Stomach smooth muscle (tissue), 2 donors: ENCODE results near the gene CA9.

Source experiments
- H3K27ac ChIP-seq: one replicate; pipeline ENCODE4 v1.7.0; 2013; ENCODE audit warnings: mild to moderate bottlenecking, low read length, inconsistent platforms
- H3K27me3 ChIP-seq, 2 donors: one replicate each; pipeline ENCODE4 v1.7.0; 2013; ENCODE audit warnings: low read length in 2 of 2; ENCODE audit not compliant: insufficient read depth in 2 of 2, control insufficient read depth in 1 of 2
- H3K36me3 ChIP-seq, 2 donors: one replicate each; pipeline ENCODE4 v1.7.0; 2013; ENCODE audit warnings: low read length in 2 of 2; ENCODE audit not compliant: control insufficient read depth in 2 of 2, insufficient read depth in 2 of 2
- H3K4me1 ChIP-seq: one replicate; pipeline ENCODE4 v1.7.0; 2013; ENCODE audit warnings: low read length; ENCODE audit not compliant: control insufficient read depth, insufficient read depth
- H3K4me3 ChIP-seq, 2 donors: one replicate each; pipeline ENCODE4 v1.7.0; 2013; ENCODE audit warnings: low read length in 2 of 2
- H3K9ac ChIP-seq, 2 donors: one replicate each; pipeline ENCODE4 v1.7.0; 2013; ENCODE audit warnings: low read length in 2 of 2, mild to moderate bottlenecking in 1 of 2
- H3K9me3 ChIP-seq, 2 donors: one replicate each; pipeline ENCODE4 v1.7.0; 2013; ENCODE audit warnings: low read length in 2 of 2; ENCODE audit not compliant: control insufficient read depth in 2 of 2
- donor health status: healthy.
- donor health status: Pancreatic carcinoma.

Gene CA9

GRCh38 chr9:35706951-35707350 is 33.2 kb downstream of the CA9 start:
- peak overlapping the region; percentile 53 for H3K27ac ChIP-seq
- H3K9ac ChIP-seq: no peak overlapping the region
- H3K9me3 ChIP-seq: no peaks in the 10 kb centered on the region
- no peaks in the 10 kb centered on the region for H3K27me3 ChIP-seq
- H3K4me3 ChIP-seq: no peak overlapping the region
- H3K36me3 ChIP-seq: peaks cover 85 to 86% of the 10 kb centered on the region in 2 donors
- H3K4me1 ChIP-seq: no peaks in the 10 kb centered on the region

GRCh38 chr9:35708146-35708545 is 34.4 kb downstream of the CA9 start:
- Histone ChIP-seq H3K27ac (no peak overlapping the region), H3K9me3 (no peaks in the 10 kb centered on the region), H3K27me3 (no peaks in the 10 kb centered on the region), H3K4me1 (no peaks in the 10 kb centered on the region), H3K9ac (no peak overlapping the region), H3K4me3 (no peak overlapping the region), H3K36me3 (peaks cover 87 to 88% of the 10 kb centered on the region in 2 donors)

GRCh38 chr9:35710818-35711500 is 37.2 kb downstream of the CA9 start:
- peaks cover 83 to 85% of the 10 kb centered on the region in 2 donors for H3K36me3 ChIP-seq
- no peak overlapping the region for H3K4me3 ChIP-seq
- H3K9me3 ChIP-seq: no peaks in the 10 kb centered on the region
- H3K27me3 ChIP-seq: no peaks in the 10 kb centered on the region
- H3K9ac ChIP-seq: no peak overlapping the region
- H3K27ac ChIP-seq: peak overlapping the region; percentile 49
- H3K4me1 ChIP-seq: no peaks in the 10 kb centered on the region

- Histone ChIP-seq H3K27ac (peak overlapping the region; percentile 49), H3K4me1 (no peaks in the 10 kb centered on the region), H3K27me3 (no peaks in the 10 kb centered on the region), H3K36me3 (peaks cover 83 to 85% of the 10 kb centered on the region in 2 donors), H3K9me3 (no peaks in the 10 kb centered on the region), H3K4me3 (no peak overlapping the region), H3K9ac (no peak overlapping the region)
These were observed 38.0 kb downstream of the CA9 start for GRCh38 chr9:35711501-35712428.

GRCh38 chr9:35712762-35713400 is 39.2 kb downstream of the CA9 start:
- Histone ChIP-seq H3K9me3 (no peaks in the 10 kb centered on the region), H3K27me3 (no peaks in the 10 kb centered on the region), H3K4me3 (no peak overlapping the region), H3K27ac (peak overlapping the region; percentile 49), H3K4me1 (no peaks in the 10 kb centered on the region), H3K36me3 (peaks cover 83 to 85% of the 10 kb centered on the region in 2 donors), H3K9ac (no peak overlapping the region)

GRCh38 chr9:35713578-35713977 is 39.9 kb downstream of the CA9 start:
- H3K36me3 ChIP-seq: peaks cover 84 to 85% of the 10 kb centered on the region in 2 donors
- H3K27ac ChIP-seq: peak overlapping the region; percentile 49

GRCh38 chr9:35714123-35714522 is 40.4 kb downstream of the CA9 start:
- H3K4me1 ChIP-seq: no peaks in the 10 kb centered on the region
- H3K27ac ChIP-seq: peak overlapping the region; percentile 41
- H3K36me3 ChIP-seq: peaks cover 87% of the 10 kb centered on the region in 2 donors
- H3K4me3 ChIP-seq: no peak overlapping the region
- H3K27me3 ChIP-seq: no peaks in the 10 kb centered on the region
- H3K9ac ChIP-seq: no peak overlapping the region
- no peaks in the 10 kb centered on the region for H3K9me3 ChIP-seq

More at GRCh38 chr9:35713578-35713977, 39.9 kb downstream of the CA9 start:
- Histone ChIP-seq H3K4me1 (no peaks in the 10 kb centered on the region), H3K4me3 (no peak overlapping the region), H3K27me3 (no peaks in the 10 kb centered on the region), H3K9me3 (no peaks in the 10 kb centered on the region), H3K9ac (no peak overlapping the region)

- Histone ChIP-seq H3K27me3 (no peaks in the 10 kb centered on the region), H3K4me1 (no peaks in the 10 kb centered on the region), H3K9me3 (no peaks in the 10 kb centered on the region), H3K36me3 (peaks cover 90 to 93% of the 10 kb centered on the region in 2 donors), H3K27ac (peak overlapping the region; percentile 70), H3K4me3 (no peak overlapping the region), H3K9ac (no peak overlapping the region)
These were observed 41.0 kb downstream of the CA9 start for GRCh38 chr9:35714579-35715252.

- Histone ChIP-seq H3K27me3 (no peaks in the 10 kb centered on the region), H3K4me3 (no peak overlapping the region), H3K4me1 (no peaks in the 10 kb centered on the region), H3K9me3 (no peaks in the 10 kb centered on the region), H3K36me3 (peaks cover 94 to 97% of the 10 kb centered on the region in 2 donors), H3K27ac (peak overlapping the region; percentile 25), H3K9ac (peak overlapping the region in 1 of 2 donors; percentile 1)
These were observed 42.5 kb downstream of the CA9 start for GRCh38 chr9:35716230-35716629.
